Suprapubic skin (tissue), 3 donors: ENCODE measurements around the gene CDC16.

Experiments used
- POLR2A ChIP-seq, 2 donors: fragments of 450-650 bp; IDR thresholded peaks; one replicate each; pipeline ENCODE4 v1.6.1; 2017; ENCODE audit warnings: antibody characterized with exemption in 2 of 2, mild to moderate bottlenecking in 2 of 2, moderate library complexity in 2 of 2
- TF ChIP-seq, protein P1 (sequence below), 2 donors: fragments of 200-600 bp in 1 of 2; fragments of 450-650 bp in 1 of 2; sonication (generic) in 1 of 2; IDR thresholded peaks; one replicate each; pipeline ENCODE4 v1.5.1; 2016 to 2019; ENCODE audit warnings: antibody characterized with exemption in 2 of 2, mild to moderate bottlenecking in 1 of 2, moderate library complexity in 1 of 2

DNA sequence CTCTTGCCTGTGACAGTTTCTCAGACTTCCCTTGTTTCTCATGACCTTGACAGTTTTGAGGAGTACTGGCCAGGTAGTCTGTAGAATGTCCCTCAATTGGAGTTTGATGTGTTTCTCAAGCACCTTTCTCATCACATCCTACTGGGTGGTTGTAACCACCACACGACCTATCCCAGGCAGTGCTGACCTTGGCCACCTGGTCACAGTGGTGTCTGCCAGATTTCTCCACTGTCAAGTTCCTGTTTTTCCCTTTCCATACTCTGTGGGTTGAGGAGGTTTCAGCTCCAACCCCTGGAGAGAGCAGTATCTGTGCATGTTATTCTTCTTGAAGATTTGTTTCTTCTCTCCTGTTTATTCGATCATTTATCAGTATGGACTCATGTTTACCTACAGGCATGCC, 38.3 kb downstream of the CDC16 start:
- TF ChIP-seq, protein P1, sequence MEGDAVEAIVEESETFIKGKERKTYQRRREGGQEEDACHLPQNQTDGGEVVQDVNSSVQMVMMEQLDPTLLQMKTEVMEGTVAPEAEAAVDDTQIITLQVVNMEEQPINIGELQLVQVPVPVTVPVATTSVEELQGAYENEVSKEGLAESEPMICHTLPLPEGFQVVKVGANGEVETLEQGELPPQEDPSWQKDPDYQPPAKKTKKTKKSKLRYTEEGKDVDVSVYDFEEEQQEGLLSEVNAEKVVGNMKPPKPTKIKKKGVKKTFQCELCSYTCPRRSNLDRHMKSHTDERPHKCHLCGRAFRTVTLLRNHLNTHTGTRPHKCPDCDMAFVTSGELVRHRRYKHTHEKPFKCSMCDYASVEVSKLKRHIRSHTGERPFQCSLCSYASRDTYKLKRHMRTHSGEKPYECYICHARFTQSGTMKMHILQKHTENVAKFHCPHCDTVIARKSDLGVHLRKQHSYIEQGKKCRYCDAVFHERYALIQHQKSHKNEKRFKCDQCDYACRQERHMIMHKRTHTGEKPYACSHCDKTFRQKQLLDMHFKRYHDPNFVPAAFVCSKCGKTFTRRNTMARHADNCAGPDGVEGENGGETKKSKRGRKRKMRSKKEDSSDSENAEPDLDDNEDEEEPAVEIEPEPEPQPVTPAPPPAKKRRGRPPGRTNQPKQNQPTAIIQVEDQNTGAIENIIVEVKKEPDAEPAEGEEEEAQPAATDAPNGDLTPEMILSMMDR (IDR thresholded peaks at IDR 0.05): no peak
- no peak for TF ChIP-seq POLR2A (IDR thresholded peaks at IDR 0.05)
